Islet of Langerhans (tissue), 1 donor: ENCODE results near the gene KRTAP10-3.

Source experiments
- FAIRE-seq: peaks from one replicate; lab custom pipeline; 2011; peaks lifted over from hg19 to GRCh38; lab: Jason Lieb, UNC

The KRTAP10-3 gene

GRCh38 chr21:44547656-44548331, 10.8 kb downstream of the KRTAP10-3 start:
- no peak for FAIRE-seq

DNA sequence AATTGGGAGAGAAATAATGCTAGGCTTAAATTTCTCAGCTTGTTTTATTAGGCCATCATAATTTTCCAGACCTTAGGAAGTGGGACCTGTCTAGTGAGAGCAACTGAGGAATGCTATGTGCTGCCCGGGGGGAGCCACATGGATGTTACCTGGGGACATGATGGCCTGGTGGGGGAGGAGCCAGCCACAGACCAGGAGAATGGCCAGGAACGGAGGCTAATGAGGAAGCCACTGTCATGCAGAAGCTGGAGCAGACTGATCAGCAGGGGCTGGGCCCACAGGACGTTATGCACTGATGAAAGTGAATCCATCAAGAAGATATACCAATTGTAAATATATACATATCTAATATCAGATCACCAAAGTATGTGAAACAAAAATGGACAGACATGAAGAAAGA, 14.0 kb downstream of the KRTAP10-3 start:
- FAIRE-seq, result no peak

DNA sequence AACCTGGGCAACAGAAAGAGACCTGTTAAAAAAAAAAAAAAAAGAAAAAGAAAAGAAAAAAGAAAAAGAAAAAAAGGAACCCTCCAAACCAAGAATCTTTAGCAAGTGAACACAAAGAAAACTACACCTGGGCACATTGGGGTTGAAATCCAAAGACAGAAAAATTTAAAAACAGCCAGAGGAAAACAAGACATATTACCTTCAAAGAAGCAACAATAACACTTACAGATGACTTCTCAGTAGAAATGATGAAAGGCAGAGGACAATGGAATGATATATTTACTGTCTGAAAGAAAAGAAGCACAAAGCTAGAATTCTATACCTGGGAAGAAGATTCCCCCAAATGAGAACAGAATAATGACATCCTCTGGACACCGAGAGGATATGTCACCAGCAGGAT, 15.9 kb downstream of the KRTAP10-3 start:
- no peak for FAIRE-seq

DNA sequence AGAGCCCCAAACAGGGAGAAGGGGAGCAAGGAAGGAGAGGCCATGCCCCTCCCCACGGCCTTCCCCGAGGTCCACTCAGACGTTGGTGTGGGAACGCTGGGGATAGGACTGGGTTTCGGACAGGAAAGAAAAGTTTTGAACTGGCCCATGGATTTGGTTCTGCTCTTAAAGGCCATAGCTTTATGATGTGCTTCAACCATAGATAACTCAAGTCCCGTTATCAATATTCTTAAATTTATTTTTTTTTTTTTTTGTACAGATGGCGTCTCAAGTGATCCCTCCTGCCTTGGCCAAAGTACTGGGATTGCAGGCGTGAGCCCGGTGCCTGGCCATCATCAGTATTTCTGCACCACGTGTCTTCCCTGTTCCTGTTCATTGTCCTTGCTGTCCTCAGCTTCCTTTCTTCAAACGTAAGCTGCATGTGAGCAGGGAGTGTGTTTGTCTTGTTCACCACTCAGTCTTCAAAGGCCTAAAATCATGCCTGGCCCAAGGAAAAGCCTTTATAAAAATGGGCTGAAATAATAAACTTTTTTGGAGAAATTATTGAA, 17.8 kb downstream of the KRTAP10-3 start:
- no peak for FAIRE-seq

DNA sequence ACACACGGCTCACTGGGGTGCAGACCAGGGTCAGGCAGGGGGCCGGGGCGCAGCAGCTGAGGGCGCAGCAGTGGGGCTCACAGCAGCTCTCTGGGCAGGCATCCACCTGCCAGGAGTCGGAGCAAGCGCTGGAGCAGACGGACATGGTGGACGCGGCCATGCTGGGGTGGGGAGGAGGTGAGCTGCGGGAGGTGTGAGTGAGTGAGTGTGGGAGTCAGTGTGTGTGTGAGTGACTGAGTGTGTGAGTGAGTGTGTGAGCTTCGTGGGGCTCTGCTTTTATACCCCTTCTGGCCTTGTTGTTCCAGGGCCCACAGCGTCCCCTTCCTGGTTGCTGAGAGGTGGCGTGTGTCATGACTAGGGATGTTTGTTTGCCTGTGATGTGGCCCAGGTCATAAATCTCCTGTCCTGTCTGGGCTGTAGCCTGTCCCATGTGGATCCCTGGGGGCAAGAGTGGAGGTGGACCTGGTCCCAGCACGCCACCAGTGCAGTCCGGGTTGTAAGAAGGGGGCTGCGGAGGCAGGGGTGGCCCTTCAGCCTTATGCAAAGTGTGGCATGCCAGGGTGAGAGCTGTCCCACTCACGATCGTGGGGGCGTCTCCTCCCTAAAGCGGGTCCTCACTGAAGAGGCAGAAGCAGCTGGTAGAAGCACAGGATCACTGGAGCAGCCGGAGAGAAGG, 18.5 kb downstream of the KRTAP10-3 start, which contains the start of gene KRTAP10-1:
Gene KRTAP10-1 (minus strand): TSS at position 205 of the 676 bp plus-strand sequence. CDS start 45 bp downstream, at position 160.
- FAIRE-seq, result no peak

DNA sequence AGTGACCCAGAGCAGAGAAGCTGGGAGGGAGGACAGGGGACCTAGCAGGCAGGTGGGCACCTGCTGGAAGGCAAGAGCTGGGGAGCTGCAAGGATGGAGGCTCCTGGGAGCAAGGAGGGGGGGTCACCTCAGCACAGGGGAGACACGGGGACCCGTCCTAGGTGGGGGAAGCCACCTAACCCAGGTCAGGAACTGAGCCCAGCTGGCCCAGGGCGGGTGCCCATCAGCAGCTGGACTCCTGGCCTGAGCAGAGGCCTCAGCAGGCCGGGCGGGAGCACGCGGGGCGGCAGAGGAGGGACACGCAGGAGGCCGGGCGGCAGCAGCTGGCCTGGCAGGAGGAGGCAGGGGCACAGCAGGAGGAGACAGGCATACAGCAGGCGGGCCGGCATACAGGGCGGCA, 19.5 kb downstream of the KRTAP10-3 start:
- FAIRE-seq, result no peak

GRCh38 chr21:44537930-44538911, 20.4 kb downstream of the KRTAP10-3 start:
- no peak for FAIRE-seq

GRCh38 chr21:44535963-44536362, 22.6 kb downstream of the KRTAP10-3 start:
- FAIRE-seq, result no peak

- no peak for FAIRE-seq
These were observed 23.9 kb downstream of the KRTAP10-3 start for GRCh38 chr21:44534688-44535087.

GRCh38 chr21:44533891-44534627, 24.5 kb downstream of the KRTAP10-3 start:
- no peak for FAIRE-seq

DNA sequence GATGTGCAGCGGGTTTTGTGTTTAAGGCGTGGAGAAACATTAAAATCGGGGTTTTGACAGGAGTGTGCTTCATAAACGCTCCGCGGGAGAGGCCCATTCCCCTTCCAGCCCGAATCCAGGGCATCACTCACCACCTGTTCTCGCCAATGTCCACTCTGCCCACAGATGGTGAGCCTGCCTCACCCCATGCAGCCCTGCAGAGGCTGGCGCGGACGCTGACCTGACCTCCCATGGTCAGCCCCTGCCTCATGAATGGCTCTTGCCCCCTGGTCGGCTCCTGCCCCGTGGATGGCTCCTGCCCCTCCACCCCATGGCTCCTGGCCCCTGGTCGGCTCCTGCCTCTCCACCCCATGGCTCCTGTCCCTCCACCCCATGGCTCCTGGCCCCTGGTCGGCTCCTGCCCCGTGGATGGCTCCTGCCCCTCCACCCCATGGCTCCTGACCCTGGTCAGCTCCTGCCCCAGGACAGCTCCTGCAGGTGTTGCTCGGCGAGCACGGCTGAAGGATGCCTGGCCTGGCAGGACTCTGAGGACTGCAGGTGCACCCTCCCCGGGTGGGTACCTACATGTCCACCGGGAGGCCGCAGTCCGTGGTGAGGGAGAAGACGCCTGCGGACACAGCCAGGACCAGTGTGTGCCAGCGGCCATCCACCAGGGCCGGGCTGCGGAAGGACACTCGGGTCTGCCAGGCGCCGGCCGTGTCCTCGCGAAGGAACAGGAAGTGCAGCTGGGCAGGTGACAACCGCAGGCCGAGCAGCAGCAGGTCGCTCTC, 25.3 kb downstream of the KRTAP10-3 start:
- FAIRE-seq, result no peak

DNA sequence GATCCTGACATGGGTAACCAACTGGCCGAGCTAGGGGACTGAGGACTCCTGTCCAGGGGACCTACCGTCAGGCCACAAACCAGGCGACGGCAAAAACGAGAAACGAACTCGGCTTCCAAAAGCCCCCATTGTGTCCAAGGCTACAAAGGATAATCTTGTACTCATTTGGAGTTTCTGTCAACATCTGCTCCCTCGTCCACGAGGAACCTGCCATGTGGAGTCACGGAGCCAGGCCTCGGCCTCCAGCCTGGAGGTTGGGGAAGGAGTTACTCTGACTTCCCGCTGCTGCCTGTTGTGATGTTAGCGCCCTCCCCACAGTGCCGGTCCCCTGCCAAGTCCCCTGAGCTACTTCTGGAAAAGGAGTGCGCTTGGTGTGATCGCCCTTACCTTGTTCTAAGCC, 25.9 kb downstream of the KRTAP10-3 start:
- no peak for FAIRE-seq

DNA sequence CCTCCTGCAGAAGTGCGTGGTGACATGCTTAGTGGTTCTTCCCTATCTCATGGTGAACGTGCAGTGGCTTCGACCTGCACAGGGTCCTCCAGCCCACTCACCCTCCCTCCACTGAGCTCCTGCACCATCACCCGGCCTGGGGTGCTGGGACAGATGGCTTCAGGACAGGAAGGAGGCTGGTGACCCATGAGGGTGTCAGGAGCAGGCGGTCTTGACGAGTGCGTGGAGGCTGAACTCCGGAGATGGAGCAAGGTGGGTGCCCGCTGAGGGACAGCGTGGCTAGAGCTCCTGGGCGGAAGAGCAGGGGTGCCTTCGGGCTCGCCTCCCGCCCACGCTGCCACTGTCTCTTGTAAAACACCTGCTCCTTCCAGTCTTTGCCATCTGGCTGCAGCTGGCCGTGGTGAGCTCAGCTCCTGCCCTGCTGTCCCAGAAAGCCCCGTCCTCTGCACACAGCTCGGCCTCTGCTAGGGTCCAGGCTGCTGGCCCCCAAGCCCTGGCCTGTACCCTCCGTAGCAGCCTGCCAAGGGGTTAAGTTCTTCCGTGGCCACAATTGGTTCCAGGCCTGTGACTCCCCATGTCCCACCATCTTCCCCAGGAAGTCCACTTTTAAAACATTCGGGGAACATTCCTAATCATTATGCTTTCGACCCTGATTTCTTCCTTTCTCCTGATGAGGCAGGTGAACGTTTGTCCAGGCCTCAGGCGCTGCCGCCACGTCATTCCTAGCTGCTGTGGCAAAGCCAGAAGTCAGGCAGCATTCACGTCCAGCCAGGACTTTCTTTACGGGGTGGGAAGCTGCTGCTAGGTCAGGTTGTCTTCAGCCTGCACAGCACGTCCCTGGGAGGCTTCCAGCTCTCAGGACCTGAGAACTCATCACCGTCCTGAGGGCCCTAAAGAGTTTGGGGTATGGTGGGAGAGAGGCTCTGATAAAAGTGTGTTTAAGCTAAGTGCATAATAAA, 26.7 kb downstream of the KRTAP10-3 start:
- FAIRE-seq, result no peak

- FAIRE-seq, result no peak
These were observed 27.5 kb downstream of the KRTAP10-3 start for GRCh38 chr21:44530903-44531605.

GRCh38 chr21:44530221-44530902, 28.2 kb downstream of the KRTAP10-3 start:
- FAIRE-seq, result no peak

- FAIRE-seq, result no peak
These were observed 29.0 kb downstream of the KRTAP10-3 start for GRCh38 chr21:44529503-44530125.

- no peak for FAIRE-seq
These were observed 29.6 kb downstream of the KRTAP10-3 start for GRCh38 chr21:44529011-44529421.

DNA sequence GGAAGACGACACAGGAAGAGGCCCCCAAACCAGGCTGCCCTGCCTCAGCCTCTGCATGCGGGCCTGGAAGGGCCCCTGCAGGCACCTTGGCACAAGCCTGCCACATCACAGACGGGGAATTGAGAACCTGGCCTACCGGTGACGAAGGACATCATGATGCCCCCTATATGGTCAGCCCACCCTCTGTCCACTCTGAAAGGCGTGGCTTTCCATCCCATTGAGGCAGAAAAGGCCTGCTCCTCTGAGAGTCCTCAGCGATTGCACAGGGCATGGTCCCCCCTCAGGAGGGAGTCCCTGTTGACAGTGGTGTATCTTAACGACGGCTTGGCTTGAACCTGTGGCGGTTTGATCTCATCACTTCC, 30.0 kb downstream of the KRTAP10-3 start:
- no peak for FAIRE-seq
